ENCODE results near the gene DPYSL3. TPM values are rescaled to one million over a fixed set of nuclear protein-coding genes. Genes with fewer than 3 reads are reported as not detected.

The DPYSL3 gene
- total RNA-seq, 1 donor from 2014 or later, result 414 TPM

DNA sequence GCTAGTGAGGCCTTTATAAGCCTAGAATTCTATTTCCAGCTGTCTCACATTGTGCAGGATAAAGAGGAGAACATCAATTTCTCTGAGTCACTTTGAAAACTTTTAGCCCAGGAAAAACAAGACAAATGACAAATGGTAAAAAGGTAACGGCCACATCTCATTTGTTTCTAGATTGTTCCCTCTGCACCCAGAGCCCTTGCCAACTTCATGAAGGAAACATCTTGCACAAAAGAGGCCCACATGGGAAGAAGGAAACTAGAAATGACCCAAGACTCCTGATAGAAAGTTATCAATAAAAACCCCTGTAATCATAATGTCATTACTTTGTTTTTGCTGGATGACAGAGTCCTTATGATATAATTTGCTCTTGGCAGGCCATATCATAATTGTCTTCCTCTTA is 5.3 kb downstream of the DPYSL3 start:
- H3K9me3 ChIP-seq (ENCODE audit: low read depth), result no peaks in the 10 kb centered on the region
- H3K27ac ChIP-seq, result peak overlapping the region; percentile 63
- H3K27me3 ChIP-seq, result no peaks in the 10 kb centered on the region
- TF ChIP-seq, protein P1, sequence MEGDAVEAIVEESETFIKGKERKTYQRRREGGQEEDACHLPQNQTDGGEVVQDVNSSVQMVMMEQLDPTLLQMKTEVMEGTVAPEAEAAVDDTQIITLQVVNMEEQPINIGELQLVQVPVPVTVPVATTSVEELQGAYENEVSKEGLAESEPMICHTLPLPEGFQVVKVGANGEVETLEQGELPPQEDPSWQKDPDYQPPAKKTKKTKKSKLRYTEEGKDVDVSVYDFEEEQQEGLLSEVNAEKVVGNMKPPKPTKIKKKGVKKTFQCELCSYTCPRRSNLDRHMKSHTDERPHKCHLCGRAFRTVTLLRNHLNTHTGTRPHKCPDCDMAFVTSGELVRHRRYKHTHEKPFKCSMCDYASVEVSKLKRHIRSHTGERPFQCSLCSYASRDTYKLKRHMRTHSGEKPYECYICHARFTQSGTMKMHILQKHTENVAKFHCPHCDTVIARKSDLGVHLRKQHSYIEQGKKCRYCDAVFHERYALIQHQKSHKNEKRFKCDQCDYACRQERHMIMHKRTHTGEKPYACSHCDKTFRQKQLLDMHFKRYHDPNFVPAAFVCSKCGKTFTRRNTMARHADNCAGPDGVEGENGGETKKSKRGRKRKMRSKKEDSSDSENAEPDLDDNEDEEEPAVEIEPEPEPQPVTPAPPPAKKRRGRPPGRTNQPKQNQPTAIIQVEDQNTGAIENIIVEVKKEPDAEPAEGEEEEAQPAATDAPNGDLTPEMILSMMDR (IDR thresholded peaks at IDR 0.05), result no peak
- no peak for TF ChIP-seq EZH2phosphoT487 (IDR thresholded peaks at IDR 0.05)
- TF ChIP-seq EZH2 (IDR thresholded peaks at IDR 0.05), result no peak
- H3K27me3 Mint-ChIP-seq (ENCODE audit: insufficient read depth, low read depth), result no peaks in the 10 kb centered on the region
- no peak overlapping the region for H3K4me3 ChIP-seq
- peaks cover 100% of the 10 kb centered on the region for H3K79me2 ChIP-seq (ENCODE audit: low read depth)
- no peak overlapping the region for H2AFZ ChIP-seq (replicated peaks)
- H3K36me3 ChIP-seq, result peaks cover 4% of the 10 kb centered on the region
- no peak for DNase-seq (ENCODE audit: low spot score)
- H3F3A ChIP-seq (ENCODE audit: low read depth), result peaks cover 14% of the 10 kb centered on the region
- H3K4me2 ChIP-seq, result no peak overlapping the region
- H3K27ac Mint-ChIP-seq, result no peak overlapping the region
- H4K20me1 ChIP-seq (ENCODE audit: low read depth), result peaks cover 15% of the 10 kb centered on the region
- H3K9ac ChIP-seq, result no peak overlapping the region
- peaks cover 22% of the 10 kb centered on the region for H3K36me3 Mint-ChIP-seq
- H3K4me1 ChIP-seq, result peaks cover 42% of the 10 kb centered on the region
- H3K9me3 Mint-ChIP-seq, result peaks cover 8% of the 10 kb centered on the region
- H3K4me3 Mint-ChIP-seq, result no peak overlapping the region
- peaks cover 17% of the 10 kb centered on the region for H3K4me1 Mint-ChIP-seq

DNA sequence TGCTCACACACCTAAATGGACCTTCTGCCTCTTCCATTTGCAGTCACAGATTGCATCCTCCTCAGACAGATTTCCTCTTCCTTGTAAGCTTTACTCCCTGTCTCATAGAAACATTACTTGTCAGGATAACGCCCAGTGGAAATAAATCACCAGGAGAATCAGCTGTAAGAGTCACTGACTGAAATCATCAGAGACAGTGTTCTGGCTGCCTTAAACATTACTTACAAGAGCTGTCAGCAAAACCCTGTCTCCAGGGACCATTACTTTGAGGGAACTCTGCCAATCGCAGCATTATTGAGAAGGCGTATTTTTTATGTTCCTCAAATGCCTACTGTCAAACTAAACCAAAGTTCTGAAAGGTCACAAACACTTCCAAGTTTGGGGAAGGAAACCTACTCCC is 5.9 kb downstream of the DPYSL3 start:
- Histone ChIP-seq H3K4me2 (no peak overlapping the region), H3K9ac (no peak overlapping the region), H3K79me2 (ENCODE audit: low read depth) (peaks cover 100% of the 10 kb centered on the region), H3K27me3 (no peaks in the 10 kb centered on the region), H3K4me3 (no peak overlapping the region), H3K36me3 (peaks cover 5% of the 10 kb centered on the region), H3K4me1 (peaks cover 42% of the 10 kb centered on the region), H3K9me3 (ENCODE audit: low read depth) (no peaks in the 10 kb centered on the region), H2AFZ (replicated peaks) (no peak overlapping the region), H3F3A (ENCODE audit: low read depth) (peaks cover 14% of the 10 kb centered on the region), H4K20me1 (ENCODE audit: low read depth) (peaks cover 15% of the 10 kb centered on the region), H3K27ac (peak overlapping the region; percentile 63)
- DNase-seq (ENCODE audit: low spot score), result no peak
- TF ChIP-seq EZH2 (IDR thresholded peaks at IDR 0.05) (no peak), EZH2phosphoT487 (IDR thresholded peaks at IDR 0.05) (no peak)
- TF ChIP-seq, protein P1 (IDR thresholded peaks at IDR 0.05), result no peak
- Mint-ChIP-seq H3K4me1 (peaks cover 17% of the 10 kb centered on the region), H3K27ac (peak overlapping the region; percentile 15), H3K9me3 (peaks cover 11% of the 10 kb centered on the region), H3K27me3 (ENCODE audit: insufficient read depth, low read depth) (no peaks in the 10 kb centered on the region), H3K36me3 (peaks cover 26% of the 10 kb centered on the region), H3K4me3 (no peak overlapping the region)

DNA sequence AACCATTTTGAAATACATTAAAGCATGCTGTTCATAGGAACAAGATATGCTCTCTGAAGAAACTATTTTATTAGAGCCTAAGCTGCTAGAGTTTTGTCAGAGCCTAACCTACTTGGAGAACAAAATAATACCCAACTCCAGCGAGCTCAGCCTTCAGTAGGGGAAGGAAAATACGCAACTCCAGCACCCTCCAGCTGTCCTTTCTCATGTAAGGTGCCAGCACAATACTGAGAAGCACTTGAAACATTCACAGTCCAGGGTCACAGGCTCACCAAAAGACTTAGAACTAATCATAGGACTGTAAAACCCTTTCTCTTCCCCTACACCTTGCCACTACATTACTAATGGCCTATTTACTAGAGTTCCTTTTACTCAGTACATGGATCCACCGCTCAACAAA is 18.9 kb downstream of the DPYSL3 start:
- Histone ChIP-seq H3K27ac (peak overlapping the region; percentile 40), H2AFZ (replicated peaks) (no peak overlapping the region), H3K4me3 (peak overlapping the region; percentile 8), H3F3A (ENCODE audit: low read depth) (peaks cover 28% of the 10 kb centered on the region), H3K4me1 (peaks cover 37% of the 10 kb centered on the region), H3K9ac (no peak overlapping the region), H3K36me3 (no peaks in the 10 kb centered on the region), H3K4me2 (peak overlapping the region; percentile 54), H3K9me3 (ENCODE audit: low read depth) (no peaks in the 10 kb centered on the region), H3K27me3 (no peaks in the 10 kb centered on the region), H3K79me2 (ENCODE audit: low read depth) (peaks cover 96% of the 10 kb centered on the region), H4K20me1 (ENCODE audit: low read depth) (peaks cover 55% of the 10 kb centered on the region)
- Mint-ChIP-seq H3K27ac (no peak overlapping the region), H3K4me3 (no peak overlapping the region), H3K4me1 (no peaks in the 10 kb centered on the region), H3K27me3 (ENCODE audit: insufficient read depth, low read depth) (peaks cover 2% of the 10 kb centered on the region), H3K36me3 (peaks cover 31% of the 10 kb centered on the region), H3K9me3 (peaks cover 26% of the 10 kb centered on the region)
- TF ChIP-seq, protein P1 (IDR thresholded peaks at IDR 0.05), result no peak
- no peak for TF ChIP-seq EZH2 (IDR thresholded peaks at IDR 0.05)
- no peak for TF ChIP-seq EZH2phosphoT487 (IDR thresholded peaks at IDR 0.05)
- DNase-seq (ENCODE audit: low spot score), result peak; percentile 23

Data from neural progenitor cell (in vitro differentiated cells).